Retina (tissue), 1 donor: Measurements from ENCODE around the gene MMP11.

Experiments used
- DNase-seq: peaks from one replicate; pipeline ENCODE4 v3.0.0-alpha.2; 2016

The MMP11 gene

DNA sequence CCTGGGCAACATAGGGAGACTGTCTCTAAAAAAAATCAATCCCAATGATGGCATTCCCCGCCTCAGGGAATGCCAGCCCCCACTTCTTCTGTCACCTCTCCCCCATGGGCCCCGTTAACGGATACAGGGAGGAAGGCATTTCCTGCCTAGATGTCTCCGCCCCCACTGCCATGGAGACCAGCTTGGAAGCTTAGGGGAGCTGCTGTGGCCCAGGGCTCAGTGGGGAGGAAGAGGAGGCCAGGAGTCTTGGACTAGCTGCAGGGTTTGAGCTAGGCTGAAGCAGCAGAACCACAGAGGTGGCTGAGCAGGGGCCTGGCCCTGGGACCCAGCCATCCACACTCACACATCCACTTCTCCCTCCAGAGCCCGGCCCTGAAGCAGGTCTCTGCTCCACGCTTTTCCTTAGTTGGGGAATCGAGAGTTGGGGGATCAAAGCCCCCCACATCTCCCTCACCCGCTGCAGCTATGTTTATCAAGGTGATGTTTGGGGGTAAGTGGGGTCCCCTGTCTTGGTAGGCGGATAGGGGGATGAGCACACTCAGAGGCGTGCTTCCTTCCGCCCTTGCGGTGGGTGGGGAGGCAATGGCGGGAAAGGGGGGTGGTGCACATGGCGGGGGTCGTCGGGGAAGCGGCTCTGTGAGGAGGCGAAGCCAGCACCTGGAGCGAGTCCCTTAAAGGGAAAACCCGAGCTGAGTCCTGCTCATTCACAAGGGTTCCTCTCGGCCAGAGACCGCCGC, 9.6 kb upstream of the MMP11 start, which contains the start of gene C22orf15:
Gene C22orf15, plus strand, starts transcription at position 149 of the 737 bp plus-strand sequence. Its CDS starts 317 bp downstream, at position 466.
- DNase-seq, result peak; percentile 42

DNA sequence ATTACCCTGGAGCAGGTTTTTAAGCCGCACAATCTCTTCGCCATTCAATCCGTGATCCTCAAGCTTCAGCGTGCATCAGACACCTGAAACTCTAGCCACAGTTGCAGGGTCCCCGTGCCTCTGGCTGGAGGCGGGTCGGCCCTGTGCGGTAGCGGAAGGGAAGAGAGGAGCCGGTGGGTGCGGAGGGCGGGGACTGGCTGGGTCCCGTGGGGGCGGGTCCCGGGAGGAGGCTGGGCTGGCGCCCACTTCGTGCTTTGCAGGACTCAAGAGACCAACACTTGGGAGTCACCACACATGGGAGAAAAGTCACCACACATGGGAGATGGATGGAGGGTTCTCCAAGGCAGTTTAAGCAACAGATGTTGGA, 9.1 kb upstream of the MMP11 start:
- no peak for DNase-seq

DNA sequence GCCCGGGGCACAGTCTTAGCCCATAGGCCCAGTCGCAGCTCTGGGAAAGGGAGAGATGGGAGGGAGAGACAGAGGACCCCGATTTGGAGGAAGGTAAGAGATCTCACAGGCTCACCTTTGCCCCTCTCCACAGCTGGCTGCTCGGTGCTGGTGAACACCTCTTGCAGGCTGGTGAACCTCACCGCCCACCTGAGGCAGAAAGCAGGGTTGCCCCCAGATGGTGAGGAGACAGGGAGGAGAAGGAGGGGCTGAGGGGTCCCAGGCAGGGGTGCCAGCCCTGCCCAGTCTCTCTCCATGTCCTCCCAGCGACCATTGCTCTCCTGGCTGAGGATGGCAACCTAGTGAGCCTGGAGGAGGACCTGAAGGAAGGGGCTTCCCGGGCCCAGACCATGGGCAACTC, 8.7 kb upstream of the MMP11 start:
- DNase-seq, result no peak

DNA sequence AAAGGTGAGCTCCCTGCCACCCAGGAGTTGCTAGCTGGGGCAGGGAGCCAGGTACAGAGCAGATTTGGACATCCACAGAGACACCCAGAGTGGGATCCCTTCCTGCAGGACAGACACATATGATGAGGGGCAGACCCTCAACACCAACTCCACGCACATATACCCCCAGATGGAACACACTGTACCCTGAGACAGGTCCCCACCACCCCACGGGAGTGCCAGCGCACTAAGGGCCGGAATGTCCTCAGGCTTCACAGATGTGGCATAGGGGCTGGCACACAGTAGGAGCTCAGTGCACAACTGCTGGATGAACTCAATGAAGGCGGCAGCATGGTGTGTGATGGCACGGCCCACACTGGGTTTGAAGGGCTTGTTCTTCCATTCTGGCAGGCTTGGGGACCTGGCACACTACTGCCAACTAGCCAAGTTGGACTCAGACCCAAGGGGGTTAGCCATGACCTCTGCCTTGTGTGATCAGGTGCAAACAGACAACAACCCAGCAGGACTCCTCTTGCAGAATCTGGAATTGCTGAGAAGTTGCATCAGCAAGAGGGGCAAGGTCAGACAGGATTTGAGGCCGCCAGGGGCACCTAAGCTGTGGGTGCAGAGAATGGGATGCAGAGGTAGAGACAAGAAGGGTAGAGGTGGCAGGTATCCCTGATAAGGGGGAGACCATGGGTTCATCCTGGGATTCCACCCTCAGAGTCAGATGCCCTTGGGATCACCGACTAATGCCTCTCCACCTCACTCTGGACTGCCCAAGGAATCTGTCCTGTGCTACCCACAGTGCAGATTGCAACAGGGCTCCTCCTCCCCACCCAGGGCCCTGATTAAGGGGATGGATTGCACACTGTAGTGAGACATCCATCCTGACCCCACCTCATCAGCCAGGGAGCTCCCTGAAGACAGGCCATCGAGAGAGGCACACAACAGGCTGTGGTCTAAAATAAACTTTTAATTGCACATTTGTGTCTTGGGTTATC, 7.5 kb upstream of the MMP11 start:
- DNase-seq, result no peak

DNA sequence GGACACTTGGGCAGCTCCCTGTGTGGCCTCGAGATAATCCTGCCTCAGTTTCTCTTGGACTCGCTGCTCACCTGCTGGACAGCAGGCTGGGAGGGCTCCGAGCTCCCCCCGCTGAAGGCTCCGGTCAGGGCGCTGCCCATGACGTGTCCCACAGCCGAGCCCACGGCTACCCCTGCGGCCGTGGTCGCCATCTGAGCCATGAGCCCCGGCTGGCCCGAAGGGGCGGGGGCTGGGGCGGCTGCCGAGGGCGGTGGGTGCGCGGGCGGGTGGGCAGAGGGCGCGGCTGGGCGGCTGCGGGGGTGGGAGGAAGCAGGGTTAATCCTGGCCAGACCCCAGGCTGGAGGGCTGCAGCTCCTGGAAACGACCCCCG, 5.4 kb upstream of the MMP11 start:
- no peak for DNase-seq

DNA sequence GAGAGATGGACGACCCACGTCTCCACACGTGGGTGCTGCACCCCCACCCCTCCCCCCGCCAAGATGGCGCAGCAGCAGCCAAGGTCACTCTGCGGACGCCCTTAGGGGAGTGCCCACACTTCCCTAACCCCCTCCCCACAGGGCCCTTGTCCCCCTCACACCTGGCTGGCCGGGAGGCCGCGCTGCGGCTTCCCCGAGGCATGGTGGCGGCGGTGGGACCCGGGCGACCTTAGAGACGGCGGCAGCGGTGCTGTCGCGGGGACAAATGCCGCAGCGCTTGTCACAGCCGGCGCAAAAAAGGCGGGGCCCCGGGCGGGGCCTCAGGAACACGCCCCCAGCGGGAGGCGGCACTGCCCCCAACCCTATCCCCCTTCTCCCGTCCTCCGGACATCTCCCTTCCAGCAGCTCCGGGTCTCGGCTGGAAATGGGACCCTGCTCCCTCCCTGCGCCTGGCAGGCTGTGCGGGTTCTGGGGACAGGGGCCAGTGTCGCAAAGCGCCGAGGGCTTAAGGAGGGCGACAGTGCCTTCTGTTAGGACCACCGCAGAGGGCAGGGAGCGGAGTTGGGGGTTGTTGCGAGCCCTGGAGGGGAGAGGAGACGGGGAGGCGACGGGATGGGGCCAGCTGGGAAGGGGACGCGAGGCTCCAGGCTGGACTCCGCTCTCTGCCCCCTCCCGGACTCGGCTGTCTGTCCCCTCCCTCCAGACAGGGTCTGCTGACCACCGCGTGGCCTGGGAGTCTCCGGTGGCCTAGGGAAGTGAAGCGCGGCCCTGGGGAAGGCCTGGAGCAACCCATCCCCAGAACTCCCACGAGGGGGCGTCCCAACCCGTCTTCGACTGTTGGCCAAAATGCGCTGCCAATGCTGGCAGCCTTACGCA, 4.7 kb upstream of the MMP11 start, which contains the start of gene CHCHD10:
Gene CHCHD10, minus strand, starts transcription at position 300 of the 876 bp plus-strand sequence. Its CDS starts 98 bp downstream, at position 202.
- DNase-seq, result peak; percentile 95

DNA sequence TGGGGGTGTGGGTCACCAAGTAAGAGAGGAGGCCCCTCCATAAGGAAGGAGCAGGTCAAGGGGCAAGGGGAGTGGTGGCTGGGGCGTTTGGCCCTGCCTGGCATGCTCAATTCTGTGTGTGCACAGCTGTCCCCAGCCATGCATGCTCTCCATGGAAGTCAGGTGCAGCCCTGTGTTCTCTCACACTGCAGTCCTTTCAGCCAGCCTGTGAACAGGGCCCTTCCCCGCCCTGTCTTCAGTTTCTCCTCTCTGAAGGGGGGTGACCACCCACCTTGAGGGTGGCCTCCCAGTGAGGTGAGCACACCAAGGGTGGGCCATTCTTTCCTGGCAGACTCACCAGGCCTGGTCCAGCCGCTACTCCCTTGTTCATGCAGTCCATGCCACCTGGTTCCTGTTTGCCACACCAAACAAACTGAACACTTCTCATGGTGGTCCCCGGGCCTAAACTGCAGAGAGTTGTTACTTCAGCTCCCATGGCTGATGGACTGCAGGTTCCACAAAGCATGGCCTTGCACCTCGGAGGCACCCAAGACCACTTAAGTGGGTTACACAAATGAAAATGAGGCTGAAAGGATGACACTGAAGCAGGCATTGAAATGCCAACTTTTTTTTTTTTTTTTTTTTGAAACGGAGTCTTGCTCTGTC, 3.2 kb upstream of the MMP11 start:
- DNase-seq, result no peak

DNA sequence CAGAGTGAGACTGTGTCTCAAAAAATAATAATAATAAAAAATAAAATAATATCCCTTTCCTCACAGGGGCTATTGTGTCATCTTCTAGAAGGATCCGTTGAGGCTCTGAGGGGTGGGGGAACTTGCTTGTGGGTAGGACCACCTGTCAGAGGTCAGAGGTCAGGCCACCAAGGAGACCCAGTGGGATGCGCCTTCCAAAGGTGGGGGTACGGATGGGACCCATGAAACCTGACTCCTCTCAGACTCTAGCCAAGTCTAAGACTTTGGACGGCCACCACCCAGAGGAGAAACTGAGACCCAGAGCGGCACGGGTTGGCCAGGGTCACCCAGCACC, 367 bp upstream of the MMP11 start:
- peak; percentile 44 for DNase-seq

DNA sequence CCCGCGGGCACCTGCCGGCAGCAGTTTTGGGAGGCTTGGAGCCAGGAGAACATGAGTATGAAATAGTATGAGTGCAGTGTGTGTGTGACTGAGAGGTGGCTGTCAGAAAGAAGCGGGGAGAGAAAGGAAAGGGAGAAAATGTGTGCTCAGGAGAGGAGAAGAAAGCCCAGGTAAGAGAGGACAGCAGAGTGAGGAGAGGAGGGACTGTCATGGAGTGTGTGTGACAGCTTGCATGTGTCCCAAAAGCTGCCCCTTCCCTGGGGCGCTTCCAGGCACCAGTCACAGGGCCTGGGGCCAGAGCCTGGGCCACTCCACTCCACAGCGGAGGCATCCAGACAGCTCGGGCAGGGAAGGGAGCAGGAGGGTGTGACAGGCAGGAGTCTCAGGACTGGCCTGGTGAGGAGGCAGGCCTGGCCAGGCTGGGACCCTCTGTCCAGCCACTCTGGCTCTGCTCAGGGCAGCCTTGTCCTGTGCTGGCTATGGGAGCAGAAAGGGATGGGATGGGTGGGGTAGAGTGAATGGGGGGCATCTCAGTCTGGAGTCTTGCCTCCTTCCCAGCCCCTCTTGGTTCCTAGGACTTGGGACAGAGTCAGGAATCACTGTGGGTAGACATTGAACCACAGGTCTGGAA, 949 bp downstream of the MMP11 start:
- DNase-seq, result no peak

DNA sequence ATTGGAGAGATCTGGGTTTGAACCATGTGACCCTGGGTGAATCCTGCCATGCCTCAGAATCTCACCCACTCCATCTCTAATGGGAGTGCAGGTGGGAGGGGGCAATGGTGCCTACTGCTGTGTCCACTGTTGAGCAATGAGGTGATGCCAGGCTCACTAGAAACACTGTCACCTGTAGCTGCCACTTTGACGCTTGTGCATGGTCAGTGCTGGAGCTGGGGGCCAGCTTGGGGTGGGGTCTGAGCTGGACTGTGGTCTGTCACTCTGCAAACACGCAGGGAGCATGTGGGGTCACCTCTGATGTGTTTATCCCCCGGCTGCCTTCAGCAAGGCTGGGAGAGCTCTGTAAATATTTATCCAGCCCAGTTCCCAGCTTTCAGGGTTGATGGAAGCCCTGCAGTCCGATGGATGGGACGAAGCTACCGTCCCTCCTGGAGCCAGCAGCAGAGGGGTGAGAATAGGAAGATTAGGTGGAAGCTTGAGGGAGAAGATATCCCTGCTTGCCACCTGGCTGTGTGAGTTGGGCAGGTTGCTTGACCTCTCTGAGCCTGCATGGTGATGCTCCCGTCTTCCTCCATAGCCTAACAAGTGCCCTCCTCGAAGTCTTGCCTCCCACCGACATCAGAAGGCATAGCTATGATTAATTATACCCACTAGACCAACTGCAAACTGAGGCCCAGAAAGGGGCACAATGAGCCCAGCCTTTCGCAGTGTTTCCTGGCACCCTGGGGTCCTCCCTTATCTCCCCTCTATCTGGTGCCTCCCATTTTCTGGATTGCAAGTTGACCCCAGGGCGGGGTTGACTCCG, 1.7 kb downstream of the MMP11 start:
- DNase-seq, result no peak

DNA sequence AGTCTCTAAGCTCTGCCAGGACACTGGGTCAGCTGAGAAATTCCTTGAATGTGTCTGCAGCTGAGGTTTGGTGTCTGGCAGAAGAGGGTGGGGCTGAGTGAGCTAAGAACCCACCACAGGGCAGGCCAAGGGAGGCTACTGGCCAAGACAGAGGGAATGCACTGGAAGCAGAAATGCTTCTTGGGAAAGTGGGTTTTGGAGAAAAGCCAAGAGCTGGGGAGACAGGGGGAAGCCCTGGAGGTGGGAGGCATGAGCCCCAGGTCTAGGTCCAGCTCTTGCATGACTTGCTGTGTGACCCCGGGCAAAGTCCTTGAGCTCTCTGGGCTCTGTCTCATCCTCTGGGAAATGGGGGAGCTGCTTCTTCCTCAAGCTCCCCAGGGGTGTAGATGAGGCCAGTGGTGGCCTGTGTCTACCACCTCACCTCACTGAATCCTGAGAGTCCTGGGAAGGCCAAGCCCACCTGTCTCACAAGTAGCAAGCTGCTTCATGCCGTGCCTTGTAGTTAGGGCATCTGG, 2.3 kb downstream of the MMP11 start:
- DNase-seq, result no peak

DNA sequence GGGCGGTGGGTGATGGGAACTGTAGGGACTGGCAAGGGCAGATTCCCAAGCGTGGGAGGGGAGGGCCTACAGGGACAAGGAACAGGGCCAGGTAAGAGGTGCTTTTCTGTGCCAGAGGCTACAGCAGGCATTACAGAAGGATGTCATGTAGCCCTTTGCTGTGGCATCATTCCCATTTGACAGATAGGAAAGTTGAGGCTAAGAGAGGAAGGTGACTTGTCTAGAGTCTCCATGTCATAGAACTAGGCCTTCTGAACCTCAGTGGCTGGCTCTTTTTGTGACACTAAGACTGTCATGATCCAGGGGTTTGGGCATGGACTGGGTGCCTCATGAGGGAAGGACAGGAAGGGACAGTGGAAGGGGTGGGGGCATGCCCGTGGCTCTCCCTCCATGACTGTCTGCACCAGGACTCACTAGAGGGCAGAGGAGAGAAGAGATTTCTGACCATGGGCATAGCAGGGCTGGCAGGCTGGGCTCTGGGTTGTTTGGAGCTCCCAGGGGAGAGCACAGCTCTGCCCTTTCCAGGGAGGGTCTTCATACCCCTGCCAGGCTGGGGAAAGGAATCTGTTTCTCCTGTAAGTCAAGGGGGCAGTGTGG, 3.2 kb downstream of the MMP11 start:
- DNase-seq, result no peak

DNA sequence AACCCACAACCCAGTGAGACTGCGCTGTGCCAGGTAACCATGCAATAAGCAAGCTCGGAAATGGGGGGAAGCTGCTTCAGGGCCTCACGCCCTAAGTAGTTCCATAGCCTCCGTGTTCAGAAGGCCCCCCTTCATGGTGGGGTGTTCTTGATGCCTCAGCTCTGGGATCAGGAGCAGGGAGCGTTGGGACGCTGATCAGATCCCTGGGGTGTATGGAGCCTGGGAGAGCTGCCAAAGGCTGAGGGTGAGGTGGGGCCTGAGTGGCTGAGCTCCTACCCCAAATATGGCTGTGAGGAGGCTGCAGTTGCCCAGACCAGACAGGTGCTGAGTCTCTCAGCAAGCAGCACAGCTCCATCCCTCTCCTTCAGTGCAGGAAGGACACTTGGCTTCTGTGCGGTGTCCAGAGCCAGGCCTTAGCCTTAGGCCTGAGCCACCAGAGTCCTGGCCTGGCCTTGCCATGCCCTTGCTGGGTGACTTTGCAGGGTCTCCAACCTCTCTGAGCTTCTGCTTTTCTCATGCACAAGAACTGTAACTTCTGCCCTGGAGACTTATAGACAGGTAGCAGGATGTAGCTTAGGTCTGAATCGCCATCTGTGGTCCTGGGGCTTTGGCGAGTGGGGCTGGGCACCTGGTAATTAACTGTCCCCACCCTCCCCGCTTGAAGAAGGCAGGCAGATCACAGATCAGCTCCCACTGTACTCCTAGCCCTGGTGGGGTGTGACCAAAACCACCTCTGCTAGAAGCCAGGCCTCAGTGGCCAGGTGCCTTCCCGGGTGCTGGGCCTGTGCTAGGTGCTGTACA, 5.3 kb downstream of the MMP11 start:
- DNase-seq, result no peak

DNA sequence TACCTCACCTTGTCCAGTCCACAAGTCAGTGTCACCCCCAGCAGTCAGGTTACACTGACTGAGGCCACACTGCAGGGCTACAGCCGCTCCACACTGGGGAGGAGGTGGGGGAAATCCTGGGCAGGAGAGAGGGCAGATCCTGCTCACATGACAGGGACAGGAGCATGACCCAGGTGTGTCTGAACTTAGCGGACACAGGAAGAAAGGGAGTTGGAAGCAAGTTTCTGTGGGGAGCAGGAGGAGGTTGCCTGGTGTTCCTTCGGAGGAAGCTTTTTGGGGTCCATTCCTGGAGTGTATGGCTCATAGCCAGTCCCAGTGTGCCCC, 5.9 kb downstream of the MMP11 start:
- no peak for DNase-seq

DNA sequence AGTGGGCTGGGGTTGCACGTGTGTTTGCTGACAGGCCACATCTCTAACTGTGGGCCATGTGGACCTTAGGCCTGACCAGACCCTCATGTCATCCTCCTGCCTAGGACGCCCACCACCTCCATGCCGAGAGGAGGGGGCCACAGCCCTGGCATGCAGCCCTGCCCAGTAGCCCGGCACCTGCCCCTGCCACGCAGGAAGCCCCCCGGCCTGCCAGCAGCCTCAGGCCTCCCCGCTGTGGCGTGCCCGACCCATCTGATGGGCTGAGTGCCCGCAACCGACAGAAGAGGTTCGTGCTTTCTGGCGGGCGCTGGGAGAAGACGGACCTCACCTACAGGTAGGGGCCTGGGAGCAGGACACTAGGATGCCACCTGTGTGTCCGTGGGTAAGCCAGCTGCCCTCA, 6.4 kb downstream of the MMP11 start:
- DNase-seq, result no peak

DNA sequence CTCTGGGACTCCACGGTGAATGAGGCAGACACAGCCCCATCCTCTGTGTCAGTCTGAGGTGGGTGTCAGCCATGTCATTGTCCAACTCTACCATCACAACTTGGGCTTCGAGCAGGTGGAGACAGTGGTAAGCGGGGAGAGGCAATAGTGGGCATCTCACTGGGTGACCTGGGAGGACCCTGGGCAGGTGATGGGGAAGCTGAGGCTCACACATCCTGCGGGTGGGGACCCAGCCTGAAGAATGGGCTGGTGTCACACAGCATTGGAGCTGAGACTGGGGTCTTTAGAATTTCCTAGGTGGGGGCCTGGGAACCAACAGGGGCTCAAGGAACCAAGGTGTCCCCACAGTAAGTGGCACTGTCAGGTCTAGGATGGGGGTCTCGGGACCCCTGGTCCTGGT, 7.1 kb downstream of the MMP11 start:
- no peak for DNase-seq

DNA sequence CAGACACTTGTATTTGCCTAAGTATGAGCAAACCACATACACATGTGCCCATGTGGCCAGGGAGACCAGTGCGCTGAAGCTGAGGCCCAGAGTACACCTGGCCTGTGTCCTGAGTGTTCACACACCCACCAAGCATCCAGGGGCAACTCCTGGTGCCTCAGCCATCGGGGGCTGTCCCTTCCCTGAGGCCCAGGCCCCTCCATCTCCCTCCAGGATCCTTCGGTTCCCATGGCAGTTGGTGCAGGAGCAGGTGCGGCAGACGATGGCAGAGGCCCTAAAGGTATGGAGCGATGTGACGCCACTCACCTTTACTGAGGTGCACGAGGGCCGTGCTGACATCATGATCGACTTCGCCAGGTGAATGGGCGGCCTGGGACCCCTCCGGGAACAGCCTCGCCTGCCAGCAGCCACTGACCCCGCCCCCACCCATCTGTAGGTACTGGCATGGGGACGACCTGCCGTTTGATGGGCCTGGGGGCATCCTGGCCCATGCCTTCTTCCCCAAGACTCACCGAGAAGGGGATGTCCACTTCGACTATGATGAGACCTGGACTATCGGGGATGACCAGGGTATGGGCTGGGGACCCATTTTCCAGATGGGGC, 7.6 kb downstream of the MMP11 start:
- no peak for DNase-seq

DNA sequence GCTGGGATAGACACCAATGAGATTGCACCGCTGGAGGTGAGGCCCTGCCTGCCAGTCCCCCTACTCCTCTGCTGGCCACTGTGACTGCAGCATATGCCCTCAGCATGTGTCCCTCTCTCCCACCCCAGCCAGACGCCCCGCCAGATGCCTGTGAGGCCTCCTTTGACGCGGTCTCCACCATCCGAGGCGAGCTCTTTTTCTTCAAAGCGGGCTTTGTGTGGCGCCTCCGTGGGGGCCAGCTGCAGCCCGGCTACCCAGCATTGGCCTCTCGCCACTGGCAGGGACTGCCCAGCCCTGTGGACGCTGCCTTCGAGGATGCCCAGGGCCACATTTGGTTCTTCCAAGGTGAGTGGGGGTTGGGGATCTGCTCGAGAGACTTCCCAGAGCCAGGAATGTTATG, 8.4 kb downstream of the MMP11 start:
- peak; percentile 37 for DNase-seq

DNA sequence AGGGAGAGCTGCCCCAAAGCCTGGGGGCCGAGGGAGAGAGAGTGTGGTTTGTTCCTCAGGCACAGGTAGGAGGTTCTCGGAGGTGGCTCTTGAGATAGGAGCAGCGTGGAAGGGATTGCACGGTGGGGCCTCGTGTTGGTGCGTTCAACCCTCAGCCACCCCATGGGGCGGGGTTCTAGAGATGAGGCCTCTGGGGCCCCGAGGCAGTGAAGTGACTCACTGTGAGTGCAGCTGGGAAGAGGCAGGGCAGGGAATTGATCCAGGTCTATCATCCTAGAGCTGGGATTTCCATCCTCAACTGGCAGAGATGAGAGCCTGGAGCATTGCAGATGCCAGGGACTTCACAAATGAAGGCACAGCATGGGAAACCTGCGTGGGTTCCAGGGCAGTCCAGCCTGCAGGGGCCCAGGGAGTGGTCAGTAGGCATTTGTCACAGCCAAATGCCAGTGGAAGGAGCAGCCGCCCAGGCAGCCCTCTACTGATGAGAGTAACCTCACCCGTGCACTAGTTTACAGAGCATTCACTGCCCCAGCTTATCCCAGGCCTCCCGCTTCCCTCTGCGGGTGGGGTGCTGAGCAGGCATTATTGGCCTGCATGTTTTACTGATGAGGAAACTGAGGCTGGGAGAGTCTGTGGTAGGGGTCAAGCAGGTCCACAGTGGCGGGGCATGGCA, 9.0 kb downstream of the MMP11 start:
- no peak for DNase-seq
